DND-41 (cell line): Measurements from ENCODE around the gene C5.

ENCODE experiments used
- CTCF ChIP-seq: IDR thresholded peaks from 2 replicates; pipeline ENCODE4 v1.5.1; 2012; ENCODE audit warnings: borderline replicate concordance, low read length, moderate library complexity, mild to moderate bottlenecking; ENCODE audit not compliant: poor library complexity, severe bottlenecking; ENCODE audit errors: extremely low read depth
- EZH2 ChIP-seq: IDR thresholded peaks from 3 replicates; pipeline ENCODE4 v1.6.1; 2012; ENCODE audit warnings: borderline replicate concordance, low read depth, mild to moderate bottlenecking, moderate library complexity, low read length, inconsistent platforms; ENCODE audit not compliant: severe bottlenecking

- TF ChIP-seq CTCF: no peak
- TF ChIP-seq EZH2: no peak
Observed at GRCh38 chr9:121048175-121048574, 1.9 kb downstream of the C5 start.
